HCT116 (cell line): ENCODE data around the gene ZEB2. TPM values are rescaled to one million over a fixed set of nuclear protein-coding genes. Genes with fewer than 3 reads are reported as not detected.

Source experiments
- ATAC-seq: fragments of 200-7000 bp; cut with Tn5 transposase; 2 replicates; pipeline ENCODE4 v1.9.1; 2020; ENCODE audit warnings: mild to moderate bottlenecking, moderate library complexity
- BruUV-seq: library from RNA; stranded (reverse); fragments of 400-500 nt; replicated peaks from 2 replicates; lab custom pipeline; 2021; lab: Mats Ljungman, UMichigan
- CTCF ChIA-PET: fragments of 300-600 bp; sonication (Branson Sonifier 250); formaldehyde crosslinking; loops from one replicate; lab custom pipeline; 2021; ENCODE audit warnings: antibody characterized with exemption; lab: Charles Lee
- POLR2A ChIA-PET: fragments of 300-600, 350-600 bp; sonication (Branson Sonifier 250); formaldehyde crosslinking; loops from one replicate; lab custom pipeline; 2021; ENCODE audit warnings: antibody characterized with exemption; lab: Charles Lee
- RAD21 ChIA-PET, 2 experiments: fragments of 300-600 bp; sonication (Branson Sonifier 250); formaldehyde crosslinking; loops; one replicate each; lab custom pipeline; 2023; ENCODE audit warnings: low total read pairs in 2 of 2; ENCODE audit not compliant: uncharacterized antibody in 2 of 2, unreplicated experiment in 2 of 2, low non-redundant PET in 1 of 2; lab: Charles Lee
- DNase-seq: peaks from one replicate; pipeline ENCODE4 v3.0.0-alpha.2; 2010; ENCODE audit warnings: low read depth, low spot score
- H2AFZ ChIP-seq: fragments of 200-600 bp; shearing (Covaris generic), sonication (generic); 2 replicates; pipeline ENCODE4 v1.6.1; 2017; ENCODE audit warnings: low read depth, mixed run types, mixed read lengths, antibody characterized with exemption, low read length; ENCODE audit not compliant: poor library complexity, severe bottlenecking
- H3K27ac ChIP-seq: 2 replicates; pipeline ENCODE4 v1.5.1; 2012; ENCODE audit warnings: low read depth, low read length
- H3K27me3 ChIP-seq: fragments of 200-600 bp; sonication (generic); 2 replicates; pipeline ENCODE4 v1.6.1; 2016; ENCODE audit warnings: mixed run types, low read length, mixed read lengths; ENCODE audit not compliant: insufficient read depth
- H3K36me3 ChIP-seq, 2 experiments: fragments of 200-500 bp in 1 of 2; fragments of 200-600 bp in 1 of 2; sonication (Bioruptor generic) in 1 of 2; sonication (generic) in 1 of 2; 2 replicates each; pipeline versions ENCODE4 v1.5.1 to v1.6.1; 2014 to 2016; ENCODE audit warnings: low read length in 2 of 2, inconsistent platforms in 1 of 2, mixed read lengths in 1 of 2, mixed run types in 1 of 2; ENCODE audit not compliant: insufficient read depth in 2 of 2, control insufficient read depth in 1 of 2
- H3K4me1 ChIP-seq, 2 experiments: fragments of 200-600 bp in 1 of 2; sonication (generic) in 1 of 2; 2 replicates each; pipeline versions ENCODE4 v1.5.1 to v1.6.1; 2012 to 2017; ENCODE audit warnings: low read length in 2 of 2, inconsistent platforms in 1 of 2, mild to moderate bottlenecking in 1 of 2, mixed read lengths in 1 of 2, mixed run types in 1 of 2, moderate library complexity in 1 of 2; ENCODE audit not compliant: insufficient read depth in 2 of 2, control insufficient read depth in 1 of 2
- H3K4me2 ChIP-seq: fragments of 200-600 bp; sonication (generic); 2 replicates; pipeline ENCODE4 v1.6.1; 2017; ENCODE audit warnings: mixed run types, low read length, mixed read lengths
- H3K4me3 ChIP-seq, 2 experiments: fragments of 200-600 bp in 1 of 2; sonication (generic) in 1 of 2; replicated peaks in 1 of 2; 2 replicates each; pipeline ENCODE4 v1.5.1; 2011 to 2016; ENCODE audit warnings: low read length in 2 of 2, control low read depth in 1 of 2, low read depth in 1 of 2, mild to moderate bottlenecking in 1 of 2, mixed read lengths in 1 of 2, mixed run types in 1 of 2
- H3K79me2 ChIP-seq: fragments of 200-600 bp; sonication (generic); 2 replicates; pipeline ENCODE4 v1.6.1; 2017; ENCODE audit warnings: mild to moderate bottlenecking, mixed run types, low read length, moderate library complexity, mixed read lengths; ENCODE audit not compliant: insufficient read depth
- H3K9ac ChIP-seq: fragments of 200-600 bp; sonication (generic); 2 replicates; pipeline ENCODE4 v1.6.1; 2016; ENCODE audit warnings: low read length, mixed read lengths
- H3K9me2 ChIP-seq: fragments of 200-600 bp; sonication (generic), shearing (Covaris generic); 2 replicates; pipeline ENCODE4 v1.6.1; 2017; ENCODE audit warnings: mixed run types, mild to moderate bottlenecking, moderate library complexity; ENCODE audit not compliant: insufficient read depth
- H3K9me3 ChIP-seq, 2 experiments: fragments of 200-500 bp in 1 of 2; fragments of 200-600 bp in 1 of 2; sonication (Bioruptor generic) in 1 of 2; sonication (generic) in 1 of 2; 2 replicates each; pipeline ENCODE4 v1.6.1; 2014 to 2017; ENCODE audit warnings: low read length in 2 of 2, mixed read lengths in 2 of 2, inconsistent platforms in 1 of 2, low read depth in 1 of 2, mild to moderate bottlenecking in 1 of 2, mixed run types in 1 of 2, moderate library complexity in 1 of 2; ENCODE audit not compliant: control insufficient read depth in 1 of 2, insufficient read depth in 1 of 2
- H4K20me1 ChIP-seq: fragments of 200-600 bp; sonication (generic), shearing (Covaris generic); 2 replicates; pipeline ENCODE4 v1.6.1; 2017; ENCODE audit warnings: mixed run types, mild to moderate bottlenecking, moderate library complexity; ENCODE audit not compliant: insufficient read depth
- CBX3 ChIP-seq: IDR thresholded peaks from 2 replicates; pipeline ENCODE4 v1.6.1; 2012; ENCODE audit warnings: low read depth
- CEBPB ChIP-seq: IDR thresholded peaks from 2 replicates; pipeline ENCODE4 v1.6.1; 2012; ENCODE audit warnings: low read depth
- ELF1 ChIP-seq: IDR thresholded peaks from 2 replicates; pipeline ENCODE4 v1.6.1; 2012; ENCODE audit warnings: low read depth, borderline replicate concordance
- EZH2 ChIP-seq: fragments of 200-600 bp; sonication (generic); IDR thresholded peaks from 2 replicates; pipeline ENCODE4 v1.6.1; 2017; ENCODE audit warnings: antibody characterized with exemption, mixed run types
- EZH2phosphoT487 ChIP-seq: fragments of 200-600 bp; IDR thresholded peaks from 2 replicates; pipeline ENCODE4 v1.6.1; 2018; ENCODE audit warnings: antibody characterized with exemption, borderline replicate concordance
- JUND ChIP-seq: IDR thresholded peaks from 2 replicates; pipeline ENCODE4 v1.6.1; 2012
- POLR2A ChIP-seq: IDR thresholded peaks from 2 replicates; pipeline ENCODE4 v1.7.0; 2011; ENCODE audit warnings: borderline replicate concordance; ENCODE audit not compliant: insufficient read depth, insufficient read length; ENCODE audit errors: extremely low read depth
- POLR2AphosphoS5 ChIP-seq: IDR thresholded peaks from 2 replicates; pipeline ENCODE4 v1.6.1; 2011; ENCODE audit warnings: mild to moderate bottlenecking, low read depth, low read length, moderate library complexity
- RAD21 ChIP-seq: IDR thresholded peaks from 2 replicates; pipeline ENCODE4 v1.6.1; 2012; ENCODE audit warnings: low read depth, mild to moderate bottlenecking
- SIN3A ChIP-seq: IDR thresholded peaks from 2 replicates; pipeline ENCODE4 v1.6.1; 2012; ENCODE audit warnings: low read depth
- SP1 ChIP-seq: IDR thresholded peaks from 2 replicates; pipeline ENCODE4 v1.6.1; 2012; ENCODE audit warnings: low read depth
- TCF7L2 ChIP-seq: IDR thresholded peaks from 2 replicates; pipeline ENCODE4 v1.7.0; 2011; ENCODE audit warnings: borderline replicate concordance, inconsistent platforms; ENCODE audit not compliant: insufficient read depth, insufficient read length; ENCODE audit errors: extremely low read depth
- YY1 ChIP-seq: IDR thresholded peaks from 2 replicates; pipeline ENCODE4 v1.6.1; 2011; ENCODE audit warnings: low read length, low read depth, moderate library complexity, mild to moderate bottlenecking; ENCODE audit not compliant: insufficient replicate concordance; ENCODE audit errors: extremely low read depth
- ZNF274 ChIP-seq: fragments of 200-500 bp; sonication (Bioruptor generic); IDR thresholded peaks from 2 replicates; pipeline ENCODE4 v1.6.1; 2014; ENCODE audit warnings: mild to moderate bottlenecking, low read depth, low read length, inconsistent platforms
- intact Hi-C: fragments of 100-400 bp; cut with micrococcal nuclease; formaldehyde crosslinking; loops from 2 replicates; pipeline ENCODE4 v1.10.0; 2022
- total RNA-seq: library from RNA; stranded (reverse); gene quantifications from one replicate; pipeline ENCODE4 v1.2.1, GENCODE V29; 2021; ENCODE audit not compliant: unreplicated experiment
- TF ChIP-seq, protein P1 (sequence below): IDR thresholded peaks from 2 replicates; pipeline ENCODE4 v1.6.1; 2012
- TF ChIP-seq, protein P2 (sequence below): IDR thresholded peaks from 2 replicates; pipeline ENCODE4 v1.6.1; 2012; ENCODE audit warnings: low read depth

The ZEB2 gene
- total RNA-seq, 1 experiment from 2014 or later, result 0.81 TPM

DNA sequence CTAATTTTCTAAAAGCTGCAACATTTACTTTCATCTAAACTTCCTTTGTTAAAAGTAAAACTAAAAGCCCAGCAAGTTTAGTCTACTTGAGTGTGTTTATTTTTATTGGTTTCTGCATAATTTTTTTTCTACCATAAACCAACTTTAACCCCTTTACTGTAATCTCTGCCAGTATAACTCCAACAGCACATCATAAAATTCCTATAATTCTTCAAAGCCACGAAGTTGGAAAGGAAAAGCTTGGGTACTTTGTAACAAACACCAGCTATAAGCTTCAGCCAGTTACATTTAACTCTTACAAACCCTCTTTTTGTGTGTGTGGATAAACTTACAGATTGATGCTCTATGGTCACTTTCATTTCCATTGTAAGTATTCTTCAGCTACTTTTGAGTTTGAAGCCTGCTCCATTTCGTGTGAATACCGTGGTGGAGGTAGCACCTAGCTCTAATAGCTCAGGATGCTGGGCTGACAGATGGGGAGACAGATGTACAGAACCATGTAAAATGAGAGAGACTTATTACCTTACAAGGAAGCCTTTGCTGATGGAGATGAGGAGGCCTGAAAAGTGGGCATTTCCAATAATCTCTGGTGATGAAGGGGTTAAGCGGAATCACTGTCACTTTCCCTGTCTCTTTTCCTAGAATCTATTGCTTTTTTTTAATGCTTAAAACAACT is 42.5 kb downstream of the ZEB2 start:
- no TSS peak for BruUV-seq
- no peak for DNase-seq
- RAD21 ChIA-PET, result no interaction called here
- H3K4me2 ChIP-seq, result no peak overlapping the region
- H3K36me3 ChIP-seq, result no peaks in the 10 kb centered on the region
- no peak overlapping the region for H3K9ac ChIP-seq
- ATAC-seq, result no peak
- no peaks in the 10 kb centered on the region for H3K4me1 ChIP-seq
- no peaks in the 10 kb centered on the region for H3K9me2 ChIP-seq
- POLR2A ChIA-PET, result no interaction called here
- no peaks in the 10 kb centered on the region for H3K79me2 ChIP-seq
- CTCF ChIA-PET, result no interaction called here
- no peak overlapping the region for H2AFZ ChIP-seq
- intact Hi-C loops, result no loop called here
- H3K9me3 ChIP-seq, result no peaks in the 10 kb centered on the region
- no peak overlapping the region for H3K4me3 ChIP-seq
- no peak for TF ChIP-seq ELF1
- TF ChIP-seq ZNF274, result no peak
- TF ChIP-seq JUND, result no peak
- no peak for TF ChIP-seq CBX3
- no peak for TF ChIP-seq POLR2AphosphoS5
- no peak for TF ChIP-seq CEBPB
- no peak for TF ChIP-seq EZH2
- TF ChIP-seq TCF7L2, result no peak
- TF ChIP-seq, protein P1, sequence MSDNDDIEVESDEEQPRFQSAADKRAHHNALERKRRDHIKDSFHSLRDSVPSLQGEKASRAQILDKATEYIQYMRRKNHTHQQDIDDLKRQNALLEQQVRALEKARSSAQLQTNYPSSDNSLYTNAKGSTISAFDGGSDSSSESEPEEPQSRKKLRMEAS, result no peak
- no peak for TF ChIP-seq RAD21
- no peaks in the 10 kb centered on the region for H3K27me3 ChIP-seq
- H3K27ac ChIP-seq, result no peak overlapping the region
- no peaks in the 10 kb centered on the region for H4K20me1 ChIP-seq

DNA sequence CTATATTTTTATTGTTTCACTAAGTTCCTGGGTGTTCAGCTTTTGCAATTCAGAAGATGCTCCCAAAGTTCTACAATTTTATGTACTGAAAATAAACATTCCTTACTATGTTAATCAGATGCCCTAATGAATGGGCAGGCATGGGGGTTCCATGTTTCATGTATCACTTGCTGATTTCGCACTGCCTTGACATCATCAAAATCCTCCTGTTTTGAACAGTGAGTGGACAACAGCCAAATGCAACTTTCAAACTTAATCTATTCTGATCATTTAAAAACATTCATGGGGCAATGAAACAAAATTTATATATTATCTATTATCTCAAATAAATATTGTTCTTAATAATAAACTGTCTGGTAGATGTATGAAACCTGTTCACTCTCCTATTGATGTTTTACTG is 43.2 kb downstream of the ZEB2 start:
- H3K9ac ChIP-seq, result no peak overlapping the region
- no peaks in the 10 kb centered on the region for H3K9me2 ChIP-seq
- H3K27me3 ChIP-seq, result no peaks in the 10 kb centered on the region
- no peaks in the 10 kb centered on the region for H4K20me1 ChIP-seq
- no peak overlapping the region for H3K4me3 ChIP-seq
- RAD21 ChIA-PET, result no interaction called here
- no peak overlapping the region for H3K27ac ChIP-seq
- TF ChIP-seq YY1 (no peak), EZH2phosphoT487 (no peak), CBX3 (no peak), SP1 (no peak), ZNF274 (no peak), EZH2 (no peak), POLR2A (no peak), ELF1 (no peak), SIN3A (no peak), JUND (no peak), RAD21 (no peak), TCF7L2 (no peak), CEBPB (no peak)
- TF ChIP-seq, protein P1, result no peak
- TF ChIP-seq, protein P2, sequence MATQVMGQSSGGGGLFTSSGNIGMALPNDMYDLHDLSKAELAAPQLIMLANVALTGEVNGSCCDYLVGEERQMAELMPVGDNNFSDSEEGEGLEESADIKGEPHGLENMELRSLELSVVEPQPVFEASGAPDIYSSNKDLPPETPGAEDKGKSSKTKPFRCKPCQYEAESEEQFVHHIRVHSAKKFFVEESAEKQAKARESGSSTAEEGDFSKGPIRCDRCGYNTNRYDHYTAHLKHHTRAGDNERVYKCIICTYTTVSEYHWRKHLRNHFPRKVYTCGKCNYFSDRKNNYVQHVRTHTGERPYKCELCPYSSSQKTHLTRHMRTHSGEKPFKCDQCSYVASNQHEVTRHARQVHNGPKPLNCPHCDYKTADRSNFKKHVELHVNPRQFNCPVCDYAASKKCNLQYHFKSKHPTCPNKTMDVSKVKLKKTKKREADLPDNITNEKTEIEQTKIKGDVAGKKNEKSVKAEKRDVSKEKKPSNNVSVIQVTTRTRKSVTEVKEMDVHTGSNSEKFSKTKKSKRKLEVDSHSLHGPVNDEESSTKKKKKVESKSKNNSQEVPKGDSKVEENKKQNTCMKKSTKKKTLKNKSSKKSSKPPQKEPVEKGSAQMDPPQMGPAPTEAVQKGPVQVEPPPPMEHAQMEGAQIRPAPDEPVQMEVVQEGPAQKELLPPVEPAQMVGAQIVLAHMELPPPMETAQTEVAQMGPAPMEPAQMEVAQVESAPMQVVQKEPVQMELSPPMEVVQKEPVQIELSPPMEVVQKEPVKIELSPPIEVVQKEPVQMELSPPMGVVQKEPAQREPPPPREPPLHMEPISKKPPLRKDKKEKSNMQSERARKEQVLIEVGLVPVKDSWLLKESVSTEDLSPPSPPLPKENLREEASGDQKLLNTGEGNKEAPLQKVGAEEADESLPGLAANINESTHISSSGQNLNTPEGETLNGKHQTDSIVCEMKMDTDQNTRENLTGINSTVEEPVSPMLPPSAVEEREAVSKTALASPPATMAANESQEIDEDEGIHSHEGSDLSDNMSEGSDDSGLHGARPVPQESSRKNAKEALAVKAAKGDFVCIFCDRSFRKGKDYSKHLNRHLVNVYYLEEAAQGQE, result no peak
- TF ChIP-seq, all 23 proteins: peak for 0
- POLR2A ChIA-PET, result no interaction called here
- CTCF ChIA-PET, result no interaction called here
- DNase-seq (no peak), ATAC-seq (no peak)
- intact Hi-C loops, result no loop called here
- no peak overlapping the region for H3K4me2 ChIP-seq
- no peaks in the 10 kb centered on the region for H3K79me2 ChIP-seq
- no TSS peak for BruUV-seq
- H3K9me3 ChIP-seq, result no peaks in the 10 kb centered on the region
- no peaks in the 10 kb centered on the region for H3K4me1 ChIP-seq
- no peak overlapping the region for H2AFZ ChIP-seq
- no peaks in the 10 kb centered on the region for H3K36me3 ChIP-seq
